Cardiac muscle cell (in vitro differentiated cells and primary cell): ENCODE results near the gene MAN1B1. TPM values are rescaled to one million over a fixed set of nuclear protein-coding genes. Genes with fewer than 3 reads are reported as not detected.

ENCODE experiments used
- DNase-seq, 2 donors: peaks; one replicate each; pipeline versions ENCODE4 v3.0.0 to v3.0.0-alpha.2; 2010 to 2017; ENCODE audit warnings: low read depth in 1 of 2, low spot score in 1 of 2
- H3K27ac ChIP-seq: fragments of 200-600 bp; sonication (generic); 2 replicates; pipeline ENCODE4 v1.5.1; 2016
- H3K27me3 ChIP-seq: fragments of 200-600 bp; sonication (generic); 2 replicates; pipeline ENCODE4 v1.6.0; 2016; ENCODE audit warnings: control low read depth
- H3K36me3 ChIP-seq: fragments of 200-600 bp; sonication (generic); 2 replicates; pipeline ENCODE4 v1.5.1; 2016; ENCODE audit warnings: control low read depth
- H3K4me1 ChIP-seq: fragments of 200-600 bp; sonication (generic); 2 replicates; pipeline ENCODE4 v1.8.1; 2017; ENCODE audit warnings: low read depth, mild to moderate bottlenecking, mixed run types
- H3K4me3 ChIP-seq: fragments of 200-600 bp; sonication (generic); 2 replicates; pipeline ENCODE4 v1.5.1; 2016; ENCODE audit warnings: mild to moderate bottlenecking
- H3K9me3 ChIP-seq: fragments of 200-600 bp; sonication (generic); 2 replicates; pipeline ENCODE4 v1.5.1; 2017; ENCODE audit warnings: low read depth, mild to moderate bottlenecking, control low read depth
- polyA plus RNA-seq: library from polyadenylated mRNA; unstranded; fragments of >200 nt; fragmentation: Nextera tagmentation; extraction: Ambion mirVana; gene quantifications from 2 replicates; pipeline ENCODE4 v1.2.1, GENCODE V29; 2016
- total RNA-seq: library from RNA; depleted of rRNA; stranded (reverse); fragments of >200 nt; gene quantifications from 2 replicates; pipeline ENCODE4 v1.2.3, GENCODE V29; 2016
- TF ChIP-seq, protein P1 (sequence below): IDR thresholded peaks from 2 replicates; pipeline ENCODE4 v1.5.1; 2012; ENCODE audit warnings: low read depth, mild to moderate bottlenecking, low read length

MAN1B1 gene
- total and polyA plus RNA-seq, 2 experiments from 2014 or later, result 67.6 to 73.3 TPM

GRCh38 chr9:137054932-137055384 is 31.8 kb upstream of the MAN1B1 start:
- Histone ChIP-seq H3K4me1 (no peaks in the 10 kb centered on the region), H3K27me3 (peaks cover 76% of the 10 kb centered on the region)
- DNase-seq, result no peak

GRCh38 chr9:137055385-137056364 is 31.1 kb upstream of the MAN1B1 start:
- no peak overlapping the region for H3K27ac ChIP-seq

More at GRCh38 chr9:137054932-137055384, 31.8 kb upstream of the MAN1B1 start:
- TF ChIP-seq, protein P1, sequence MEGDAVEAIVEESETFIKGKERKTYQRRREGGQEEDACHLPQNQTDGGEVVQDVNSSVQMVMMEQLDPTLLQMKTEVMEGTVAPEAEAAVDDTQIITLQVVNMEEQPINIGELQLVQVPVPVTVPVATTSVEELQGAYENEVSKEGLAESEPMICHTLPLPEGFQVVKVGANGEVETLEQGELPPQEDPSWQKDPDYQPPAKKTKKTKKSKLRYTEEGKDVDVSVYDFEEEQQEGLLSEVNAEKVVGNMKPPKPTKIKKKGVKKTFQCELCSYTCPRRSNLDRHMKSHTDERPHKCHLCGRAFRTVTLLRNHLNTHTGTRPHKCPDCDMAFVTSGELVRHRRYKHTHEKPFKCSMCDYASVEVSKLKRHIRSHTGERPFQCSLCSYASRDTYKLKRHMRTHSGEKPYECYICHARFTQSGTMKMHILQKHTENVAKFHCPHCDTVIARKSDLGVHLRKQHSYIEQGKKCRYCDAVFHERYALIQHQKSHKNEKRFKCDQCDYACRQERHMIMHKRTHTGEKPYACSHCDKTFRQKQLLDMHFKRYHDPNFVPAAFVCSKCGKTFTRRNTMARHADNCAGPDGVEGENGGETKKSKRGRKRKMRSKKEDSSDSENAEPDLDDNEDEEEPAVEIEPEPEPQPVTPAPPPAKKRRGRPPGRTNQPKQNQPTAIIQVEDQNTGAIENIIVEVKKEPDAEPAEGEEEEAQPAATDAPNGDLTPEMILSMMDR, result no peak
- Histone ChIP-seq H3K4me3 (no peak overlapping the region), H3K9me3 (no peaks in the 10 kb centered on the region), H3K27ac (no peak overlapping the region), H3K36me3 (no peaks in the 10 kb centered on the region)

DNA sequence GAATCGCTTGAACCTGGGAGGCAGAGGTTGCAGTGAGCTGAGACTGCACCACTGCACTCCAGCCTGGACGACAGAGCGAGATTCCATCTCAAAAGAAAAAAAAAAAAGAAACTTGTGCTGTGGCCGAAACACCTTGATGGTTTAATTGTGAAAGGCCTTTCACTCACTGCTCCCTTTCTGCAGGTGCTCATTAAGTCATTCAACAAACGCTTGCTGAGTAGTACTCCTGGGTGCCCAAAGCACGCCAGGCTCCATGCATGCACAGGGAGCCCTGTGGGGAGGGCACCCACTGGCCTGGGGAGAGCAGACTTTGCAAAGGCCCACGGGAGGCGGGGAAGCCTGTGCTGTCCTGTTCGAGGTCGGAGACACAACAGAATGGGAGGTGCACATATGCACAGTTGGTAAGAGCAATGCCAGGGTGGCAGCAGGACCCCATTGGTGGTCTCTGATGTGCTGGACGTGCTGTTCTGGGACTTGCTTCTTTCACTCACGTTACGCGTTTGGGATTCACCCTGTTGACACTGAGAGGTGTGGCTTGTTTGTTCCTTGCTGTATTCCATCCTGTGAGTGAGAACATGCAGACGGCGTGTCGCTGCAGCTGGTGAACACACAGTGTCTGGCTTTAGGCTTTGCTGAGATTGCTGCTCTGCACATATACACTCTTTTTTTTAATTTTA is 29.9 kb upstream of the MAN1B1 start:
- Histone ChIP-seq H3K27ac (no peak overlapping the region), H3K4me1 (no peaks in the 10 kb centered on the region), H3K9me3 (no peaks in the 10 kb centered on the region), H3K27me3 (peaks cover 57% of the 10 kb centered on the region), H3K4me3 (no peak overlapping the region), H3K36me3 (no peaks in the 10 kb centered on the region)
- DNase-seq, result no peak
- TF ChIP-seq, protein P1, result no peak

More at GRCh38 chr9:137055385-137056364, 31.1 kb upstream of the MAN1B1 start:
- H3K4me3 ChIP-seq, result no peak overlapping the region
- H3K9me3 ChIP-seq, result no peaks in the 10 kb centered on the region
- no peaks in the 10 kb centered on the region for H3K36me3 ChIP-seq
- no peaks in the 10 kb centered on the region for H3K4me1 ChIP-seq
- DNase-seq, result peak in 1 of 2 donors; percentile 97
- peaks cover 69% of the 10 kb centered on the region for H3K27me3 ChIP-seq
- TF ChIP-seq, protein P1, result no peak

- no peaks in the 10 kb centered on the region for H3K36me3 ChIP-seq
- no peak overlapping the region for H3K27ac ChIP-seq
- TF ChIP-seq, protein P1, result no peak
- peaks cover 51% of the 10 kb centered on the region for H3K27me3 ChIP-seq
- DNase-seq, result no peak
- H3K9me3 ChIP-seq, result no peaks in the 10 kb centered on the region
- no peak overlapping the region for H3K4me3 ChIP-seq
- H3K4me1 ChIP-seq, result no peaks in the 10 kb centered on the region
These were observed 29.2 kb upstream of the MAN1B1 start for GRCh38 chr9:137057545-137057944.

- no peaks in the 10 kb centered on the region for H3K4me1 ChIP-seq
- peaks cover 39% of the 10 kb centered on the region for H3K27me3 ChIP-seq
- H3K27ac ChIP-seq, result no peak overlapping the region
- no peak for DNase-seq
- H3K4me3 ChIP-seq, result no peak overlapping the region
- TF ChIP-seq, protein P1, result no peak
- no peaks in the 10 kb centered on the region for H3K9me3 ChIP-seq
- H3K36me3 ChIP-seq, result no peaks in the 10 kb centered on the region
These were observed 28.1 kb upstream of the MAN1B1 start for GRCh38 chr9:137058521-137059234.
